A673 (cell line): ENCODE data around the gene REXO1. TPM values are rescaled to one million over a fixed set of nuclear protein-coding genes. Genes with fewer than 3 reads are reported as not detected.

Source experiments
- BruUV-seq: library from RNA; stranded (reverse); fragments of 400-500 nt; replicated peaks from 2 replicates; lab custom pipeline; 2021; lab: Mats Ljungman, UMichigan
- CTCF ChIA-PET: fragments of 300-600 bp; sonication (Branson Sonifier 250); formaldehyde crosslinking; loops from one replicate; lab custom pipeline; 2022; ENCODE audit warnings: antibody characterized with exemption; lab: Charles Lee
- POLR2A ChIA-PET: fragments of 300-600 bp; sonication (Branson Sonifier 250); formaldehyde crosslinking; loops from one replicate; lab custom pipeline; 2022; ENCODE audit warnings: antibody characterized with exemption; ENCODE audit not compliant: low non-redundant PET; lab: Charles Lee
- DNase-seq: peaks from one replicate; pipeline ENCODE4 v3.0.0-alpha.2; 2015; ENCODE audit warnings: low spot score
- H3K27ac ChIP-seq: fragments of 200-600 bp; sonication (generic); 2 replicates; pipeline ENCODE4 v1.5.1; 2016; ENCODE audit warnings: mixed run types, low read depth, mild to moderate bottlenecking, mixed read lengths, antibody characterized with exemption, low read length; ENCODE audit not compliant: poor library complexity, severe bottlenecking
- H3K27me3 ChIP-seq: fragments of 200-600 bp; sonication (generic); replicated peaks from 2 replicates; pipeline ENCODE4 v1.6.1; 2017; ENCODE audit warnings: mixed run types, low read depth, mild to moderate bottlenecking, mixed read lengths, antibody characterized with exemption, low read length; ENCODE audit not compliant: insufficient read depth, poor library complexity
- H3K36me3 ChIP-seq: fragments of 200-600 bp; sonication (generic); 2 replicates; pipeline ENCODE4 v1.6.1; 2016; ENCODE audit warnings: mixed run types, mild to moderate bottlenecking, mixed read lengths, antibody characterized with exemption, low read length; ENCODE audit not compliant: insufficient read depth, poor library complexity, severe bottlenecking
- H3K4me1 ChIP-seq: fragments of 200-600 bp; sonication (generic); 2 replicates; pipeline ENCODE4 v1.6.1; 2017; ENCODE audit warnings: mixed run types, mild to moderate bottlenecking, mixed read lengths, antibody characterized with exemption, low read length; ENCODE audit not compliant: insufficient read depth, poor library complexity, severe bottlenecking
- H3K4me3 ChIP-seq: fragments of 200-600 bp; sonication (generic); 2 replicates; pipeline ENCODE4 v1.5.1; 2016; ENCODE audit warnings: low read depth, mixed run types, mild to moderate bottlenecking, mixed read lengths, low read length; ENCODE audit not compliant: poor library complexity, severe bottlenecking
- H3K9me3 ChIP-seq: fragments of 200-600 bp; sonication (generic); 2 replicates; pipeline ENCODE4 v1.6.1; 2016; ENCODE audit warnings: mixed run types, low read depth, mild to moderate bottlenecking, mixed read lengths, antibody characterized with exemption, low read length; ENCODE audit not compliant: poor library complexity, severe bottlenecking
- EZH2 ChIP-seq: fragments of 200-600 bp; sonication (generic); IDR thresholded peaks from 2 replicates; pipeline ENCODE4 v1.6.1; 2017; ENCODE audit warnings: borderline replicate concordance, low read depth, mild to moderate bottlenecking, mixed read lengths, antibody characterized with exemption, low read length; ENCODE audit not compliant: poor library complexity, severe bottlenecking
- intact Hi-C: fragments of 100-400 bp; cut with micrococcal nuclease; formaldehyde crosslinking; loops from one replicate; pipeline ENCODE4 v1.10.0; 2022; ENCODE audit not compliant: unreplicated experiment
- total RNA-seq: library from RNA; stranded (reverse); gene quantifications from 2 replicates; pipeline ENCODE4 v1.2.3, GENCODE V29; 2021
- TF ChIP-seq, protein P1 (sequence below): fragments of 300-800, 200-600 bp; sonication (generic); conservative IDR thresholded peaks from 2 replicates; pipeline ENCODE4 v1.5.1; 2017; ENCODE audit warnings: low read depth, mild to moderate bottlenecking, antibody characterized with exemption, low read length, moderate library complexity, mixed read lengths

REXO1 gene
- total RNA-seq, 1 experiment from 2014 or later = 53.0 TPM

DNA sequence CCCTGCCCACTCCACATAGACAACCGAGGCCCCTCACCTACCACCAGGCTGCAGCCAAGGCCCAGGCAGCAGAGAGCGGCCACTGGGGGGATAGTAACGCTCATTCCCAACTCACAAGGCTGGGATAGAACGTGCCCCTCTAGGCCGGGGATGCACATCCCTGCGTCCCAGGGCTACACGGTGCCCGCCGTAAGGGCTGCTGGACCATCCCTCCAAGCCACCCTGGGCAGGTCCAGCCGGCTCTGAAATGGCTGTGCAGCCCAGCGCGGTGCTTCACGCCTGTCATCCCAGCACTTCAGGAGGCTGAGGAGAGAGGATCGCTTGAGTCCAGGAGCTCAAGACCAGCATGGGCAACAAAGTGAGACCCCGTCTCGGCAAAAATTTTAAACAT, 3.2 kb downstream of the REXO1 start:
- CTCF ChIA-PET = no interaction called here
- Histone ChIP-seq H3K4me1 (peaks cover 13% of the 10 kb centered on the region), H3K27me3 (no peaks in the 10 kb centered on the region), H3K27ac (no peak overlapping the region), H3K9me3 (no peaks in the 10 kb centered on the region), H3K4me3 (no peak overlapping the region), H3K36me3 (peaks cover 3% of the 10 kb centered on the region)
- intact Hi-C loops = loop anchor here (5.0 kb wide), 1 partner anchor 173 kb away; no protein-coding TSS in a partner anchor
- POLR2A ChIA-PET = no interaction called here
- no TSS peak for BruUV-seq
- DNase-seq = no peak
- TF ChIP-seq, protein P1, sequence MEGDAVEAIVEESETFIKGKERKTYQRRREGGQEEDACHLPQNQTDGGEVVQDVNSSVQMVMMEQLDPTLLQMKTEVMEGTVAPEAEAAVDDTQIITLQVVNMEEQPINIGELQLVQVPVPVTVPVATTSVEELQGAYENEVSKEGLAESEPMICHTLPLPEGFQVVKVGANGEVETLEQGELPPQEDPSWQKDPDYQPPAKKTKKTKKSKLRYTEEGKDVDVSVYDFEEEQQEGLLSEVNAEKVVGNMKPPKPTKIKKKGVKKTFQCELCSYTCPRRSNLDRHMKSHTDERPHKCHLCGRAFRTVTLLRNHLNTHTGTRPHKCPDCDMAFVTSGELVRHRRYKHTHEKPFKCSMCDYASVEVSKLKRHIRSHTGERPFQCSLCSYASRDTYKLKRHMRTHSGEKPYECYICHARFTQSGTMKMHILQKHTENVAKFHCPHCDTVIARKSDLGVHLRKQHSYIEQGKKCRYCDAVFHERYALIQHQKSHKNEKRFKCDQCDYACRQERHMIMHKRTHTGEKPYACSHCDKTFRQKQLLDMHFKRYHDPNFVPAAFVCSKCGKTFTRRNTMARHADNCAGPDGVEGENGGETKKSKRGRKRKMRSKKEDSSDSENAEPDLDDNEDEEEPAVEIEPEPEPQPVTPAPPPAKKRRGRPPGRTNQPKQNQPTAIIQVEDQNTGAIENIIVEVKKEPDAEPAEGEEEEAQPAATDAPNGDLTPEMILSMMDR = no peak
- TF ChIP-seq EZH2 = no peak

DNA sequence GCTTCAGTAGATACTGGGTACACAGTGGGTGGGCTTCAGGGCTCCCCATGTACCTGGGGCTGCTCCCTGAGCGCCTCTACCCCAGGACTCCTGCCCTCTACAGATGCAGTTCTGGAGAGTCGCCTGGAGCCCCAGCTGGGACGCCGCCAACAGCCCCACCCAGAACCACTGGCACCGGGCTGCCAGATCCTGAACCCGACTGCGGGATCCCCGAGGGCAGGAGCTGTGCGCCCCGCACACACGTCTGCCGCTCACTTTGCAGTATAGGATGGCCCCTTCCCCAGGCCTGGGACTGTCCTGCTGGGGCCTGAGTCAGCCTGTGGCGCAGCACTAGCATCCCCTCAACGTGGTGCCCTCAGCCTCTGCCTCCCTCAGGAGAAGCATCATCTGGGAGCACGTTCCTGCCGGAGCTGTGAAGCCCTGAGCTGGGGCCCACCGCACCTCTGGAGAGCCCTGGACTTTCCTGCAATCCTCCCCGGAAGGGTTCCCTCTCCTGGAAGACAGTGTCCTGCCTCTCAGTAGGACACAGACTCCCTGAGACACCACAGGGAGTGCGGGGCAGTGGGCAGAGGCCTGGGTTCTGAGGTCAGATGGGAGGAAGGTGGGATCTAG, 3.7 kb downstream of the REXO1 start:
- intact Hi-C loops = loop anchor here (5.0 kb wide), 1 partner anchor 172 kb away; no protein-coding TSS in a partner anchor
- ChIA-PET POLR2A (no interaction called here), CTCF (no interaction called here)
- Histone ChIP-seq H3K9me3 (no peaks in the 10 kb centered on the region), H3K4me3 (no peak overlapping the region), H3K4me1 (peaks cover 13% of the 10 kb centered on the region), H3K27me3 (no peaks in the 10 kb centered on the region), H3K27ac (no peak overlapping the region), H3K36me3 (peaks cover 3% of the 10 kb centered on the region)
- no peak for DNase-seq
- BruUV-seq = no TSS peak
- no peak for TF ChIP-seq EZH2
- TF ChIP-seq, protein P1 = no peak

- POLR2A ChIA-PET = no interaction called here
- Histone ChIP-seq H3K9me3 (no peaks in the 10 kb centered on the region), H3K4me3 (no peak overlapping the region), H3K4me1 (peaks cover 13% of the 10 kb centered on the region), H3K27me3 (no peaks in the 10 kb centered on the region), H3K27ac (no peak overlapping the region), H3K36me3 (peaks cover 3% of the 10 kb centered on the region)
- intact Hi-C loops = no loop called here
- TF ChIP-seq EZH2 = no peak
- TF ChIP-seq, protein P1 = no peak
- no peak for DNase-seq
- CTCF ChIA-PET = no interaction called here
- no TSS peak for BruUV-seq
Observed at GRCh38 chr19:1843646-1844394, 4.5 kb downstream of the REXO1 start.
